Muscle layer of duodenum (tissue), 2 donors: ENCODE data around the gene CST9L.
"Not testable (repeated sequence)": the region's sequence is repeated elsewhere in the genome, so short reads cannot be mapped to it uniquely, and the experiment has no call there.

Experiments
- H3K27ac ChIP-seq: one replicate; pipeline ENCODE4 v1.7.0; 2013; ENCODE audit warnings: mild to moderate bottlenecking, low read length
- H3K27me3 ChIP-seq: one replicate; pipeline ENCODE4 v1.7.0; 2013; ENCODE audit warnings: low read depth, mild to moderate bottlenecking, control low read depth, low read length
- H3K36me3 ChIP-seq, 2 donors: one replicate each; pipeline ENCODE4 v1.7.0; 2013; ENCODE audit warnings: low read length in 2 of 2, control low read depth in 1 of 2, mild to moderate bottlenecking in 1 of 2; ENCODE audit not compliant: insufficient read depth in 2 of 2, control insufficient read depth in 1 of 2
- H3K4me1 ChIP-seq, 2 donors: one replicate each; pipeline ENCODE4 v1.7.0; 2013; ENCODE audit warnings: low read length in 2 of 2, mild to moderate bottlenecking in 2 of 2, control low read depth in 1 of 2, moderate library complexity in 1 of 2; ENCODE audit not compliant: insufficient read depth in 2 of 2, control insufficient read depth in 1 of 2
- H3K4me3 ChIP-seq, 2 donors: one replicate each; pipeline ENCODE4 v1.7.0; 2013; ENCODE audit warnings: low read length in 2 of 2, low read depth in 1 of 2, mild to moderate bottlenecking in 1 of 2
- H3K9me3 ChIP-seq, 2 donors: one replicate each; pipeline ENCODE4 v1.7.0; 2013; ENCODE audit warnings: low read length in 2 of 2, control low read depth in 1 of 2, mild to moderate bottlenecking in 1 of 2; ENCODE audit not compliant: control insufficient read depth in 1 of 2
- donor health status: healthy.

The CST9L gene

DNA sequence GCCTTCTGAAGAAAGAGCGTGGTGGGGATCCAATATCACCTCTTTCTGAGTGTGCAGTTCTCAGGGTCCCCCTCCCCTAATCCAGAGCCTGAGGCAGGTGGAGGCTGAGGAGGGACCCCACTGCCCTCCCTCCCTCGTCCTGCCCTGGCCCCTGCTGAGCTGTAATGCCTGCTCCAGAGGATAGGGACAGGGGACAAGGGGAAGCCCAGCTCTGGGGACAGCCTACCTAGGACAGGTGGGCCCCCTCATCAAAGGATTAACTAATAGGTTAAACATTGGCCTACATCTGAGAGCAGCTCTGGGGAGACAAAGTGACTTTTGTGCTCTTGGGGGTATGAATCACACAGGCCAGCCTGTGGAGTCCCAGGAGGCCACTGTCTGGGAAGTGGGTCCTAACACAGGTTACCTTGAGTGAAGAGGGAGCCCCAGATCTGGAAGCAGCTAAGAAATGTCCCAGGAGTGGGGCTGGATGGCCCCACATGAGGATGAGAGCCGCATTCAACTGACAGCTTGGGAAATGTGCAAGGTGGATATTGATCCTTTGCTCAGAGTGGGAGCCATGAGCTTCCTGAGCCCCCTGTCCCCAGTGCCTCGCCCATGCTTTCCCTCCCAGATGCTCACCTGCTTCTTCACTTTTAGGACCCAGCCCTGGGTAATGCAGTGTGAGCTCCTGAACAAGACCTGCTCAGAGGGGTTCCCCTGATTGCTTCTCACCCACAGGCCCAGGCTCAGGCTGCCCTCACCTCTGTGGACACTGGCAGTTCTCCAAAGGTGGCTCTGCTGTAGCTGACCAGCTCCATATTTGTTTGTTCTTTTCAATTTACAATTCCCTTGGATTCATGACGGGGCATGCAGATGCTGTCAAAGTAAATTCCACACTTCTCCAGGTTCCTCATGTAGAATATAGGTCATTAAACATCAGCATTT lies 17.8 kb upstream of the CST9L start:
- Histone ChIP-seq H3K9me3 (no peaks in the 10 kb centered on the region), H3K36me3 (no peaks in the 10 kb centered on the region), H3K4me3 (no peak overlapping the region), H3K27ac (no peak overlapping the region), H3K4me1 (no peaks in the 10 kb centered on the region), H3K27me3 (no peaks in the 10 kb centered on the region)

DNA sequence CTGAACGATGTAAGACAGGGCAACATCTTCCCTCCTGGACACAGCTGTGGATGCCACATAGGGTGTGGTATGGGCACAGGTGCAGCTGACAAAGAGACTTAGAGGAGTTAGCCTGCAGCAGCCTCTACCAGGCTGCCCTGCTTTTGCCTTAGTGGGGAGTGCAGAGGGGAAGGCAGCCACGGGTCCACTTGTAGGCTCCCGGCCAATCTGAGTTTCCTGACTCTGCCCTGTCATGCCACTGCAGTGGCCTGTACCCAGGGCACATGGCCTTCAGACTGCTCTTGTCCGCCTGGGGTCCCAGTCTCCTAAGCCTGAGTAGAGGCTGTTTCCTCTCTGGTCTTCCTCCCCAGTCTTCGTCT lies 17.1 kb upstream of the CST9L start:
- H3K27me3 ChIP-seq: no peaks in the 10 kb centered on the region
- no peak overlapping the region for H3K27ac ChIP-seq
- no peak overlapping the region for H3K4me3 ChIP-seq
- no peaks in the 10 kb centered on the region for H3K9me3 ChIP-seq
- H3K36me3 ChIP-seq: no peaks in the 10 kb centered on the region
- no peaks in the 10 kb centered on the region for H3K4me1 ChIP-seq

DNA sequence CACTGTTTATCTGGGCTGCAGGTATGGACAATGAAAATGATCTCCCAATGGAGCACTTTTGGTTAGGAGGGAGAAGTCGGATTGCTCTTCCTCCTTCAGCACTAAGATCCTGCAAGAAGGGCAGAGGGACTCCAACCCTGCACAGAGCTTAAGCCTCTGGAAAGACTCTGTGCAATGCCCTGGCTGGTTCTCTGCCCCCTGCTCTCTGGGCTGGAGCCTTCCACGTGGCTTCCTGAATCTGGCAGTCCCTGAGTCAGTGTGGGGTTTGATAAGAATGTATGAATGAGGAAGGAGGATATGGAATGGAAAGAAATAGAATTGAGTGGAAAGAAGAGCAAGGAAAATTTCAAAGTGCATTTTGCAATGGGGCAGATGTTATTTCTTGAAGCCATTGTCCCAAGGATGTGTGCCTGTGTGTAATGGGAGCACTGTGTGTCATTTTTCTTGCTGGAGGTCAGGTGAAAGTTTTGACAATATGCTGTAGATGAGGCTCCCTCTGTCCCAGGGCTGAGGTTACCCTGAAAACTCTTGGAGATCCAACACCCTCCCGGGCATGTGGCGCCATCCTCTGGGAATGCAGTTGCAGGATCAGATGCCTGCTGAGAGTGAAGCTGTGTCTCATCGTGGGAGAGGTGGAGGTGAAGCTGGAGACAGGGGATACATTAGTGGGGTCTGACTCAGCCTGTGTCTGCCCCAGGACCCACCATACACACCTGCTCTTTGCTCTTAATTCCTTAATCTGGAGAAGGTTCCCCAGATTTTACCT lies 16.3 kb upstream of the CST9L start:
- H3K9me3 ChIP-seq: no peaks in the 10 kb centered on the region
- H3K27ac ChIP-seq: no peak overlapping the region
- H3K27me3 ChIP-seq: no peaks in the 10 kb centered on the region
- no peak overlapping the region for H3K4me3 ChIP-seq
- no peaks in the 10 kb centered on the region for H3K4me1 ChIP-seq
- H3K36me3 ChIP-seq: no peaks in the 10 kb centered on the region

DNA sequence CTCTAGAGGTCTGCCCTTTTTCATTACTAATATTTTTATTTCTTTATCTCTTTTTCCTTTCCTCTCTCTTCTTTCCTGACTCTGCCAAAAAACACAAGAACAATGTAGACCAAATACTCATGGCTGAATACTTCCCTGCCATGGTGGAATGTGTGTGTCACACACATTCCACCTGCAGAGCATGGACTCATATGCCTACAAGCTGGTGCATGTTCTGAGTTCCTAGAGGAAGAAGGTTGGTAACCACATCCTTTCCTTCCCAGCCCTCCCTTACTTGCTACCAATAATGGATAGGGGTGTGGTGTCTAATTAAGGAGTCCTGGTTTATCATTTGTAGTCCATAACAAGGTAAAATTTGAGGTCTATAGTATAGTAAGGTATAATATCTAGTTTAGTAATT lies 15.2 kb upstream of the CST9L start:
- Histone ChIP-seq H3K36me3 (no peaks in the 10 kb centered on the region), H3K4me3 (no peak overlapping the region), H3K27ac (no peak overlapping the region), H3K9me3 (no peaks in the 10 kb centered on the region), H3K4me1 (no peaks in the 10 kb centered on the region), H3K27me3 (no peaks in the 10 kb centered on the region)

DNA sequence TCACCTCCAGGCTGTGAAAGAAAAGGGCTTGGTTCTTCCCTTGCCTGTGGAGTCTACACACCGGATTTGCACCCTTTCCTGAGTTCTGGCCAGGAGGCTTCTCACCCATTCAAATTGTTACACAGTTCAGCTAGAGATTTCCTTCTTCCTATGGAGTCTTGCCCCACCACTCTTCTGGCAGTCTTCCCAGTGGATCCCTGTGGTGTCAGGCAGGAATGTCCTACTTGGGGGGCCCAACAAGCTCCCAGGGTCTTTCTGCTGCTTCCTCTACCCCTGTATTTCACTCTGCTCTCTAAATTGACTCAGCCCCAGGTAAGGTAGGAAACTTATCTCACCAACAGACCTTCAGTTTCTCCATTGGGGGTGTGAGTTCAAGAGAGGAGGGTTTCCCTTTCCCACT lies 14.0 kb upstream of the CST9L start:
- Histone ChIP-seq H3K36me3 (no peaks in the 10 kb centered on the region), H3K4me1 (no peaks in the 10 kb centered on the region), H3K9me3 (no peaks in the 10 kb centered on the region), H3K27me3 (no peaks in the 10 kb centered on the region), H3K27ac (no peak overlapping the region), H3K4me3 (no peak overlapping the region)

DNA sequence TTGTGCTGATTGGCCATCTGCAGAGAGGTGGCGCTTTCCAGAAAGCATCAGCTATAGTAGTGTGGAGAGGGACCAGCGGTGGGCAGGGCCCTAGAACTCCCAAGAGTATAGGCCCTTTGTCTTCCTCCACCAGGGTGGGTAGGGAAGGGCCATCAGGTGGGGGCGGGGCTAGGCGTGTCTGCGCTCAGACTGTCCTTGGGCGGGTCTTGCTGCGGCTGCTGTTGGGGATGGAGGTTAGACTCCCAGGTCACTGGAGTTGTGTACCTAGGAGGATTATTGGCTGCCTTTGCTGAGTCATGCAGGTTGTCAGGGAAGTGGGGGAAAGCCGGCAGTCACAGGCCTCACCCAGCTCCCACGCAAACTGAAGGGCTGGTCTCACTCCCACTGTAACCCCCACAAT lies 13.5 kb upstream of the CST9L start:
- not testable (repeated sequence) for H3K27ac ChIP-seq

DNA sequence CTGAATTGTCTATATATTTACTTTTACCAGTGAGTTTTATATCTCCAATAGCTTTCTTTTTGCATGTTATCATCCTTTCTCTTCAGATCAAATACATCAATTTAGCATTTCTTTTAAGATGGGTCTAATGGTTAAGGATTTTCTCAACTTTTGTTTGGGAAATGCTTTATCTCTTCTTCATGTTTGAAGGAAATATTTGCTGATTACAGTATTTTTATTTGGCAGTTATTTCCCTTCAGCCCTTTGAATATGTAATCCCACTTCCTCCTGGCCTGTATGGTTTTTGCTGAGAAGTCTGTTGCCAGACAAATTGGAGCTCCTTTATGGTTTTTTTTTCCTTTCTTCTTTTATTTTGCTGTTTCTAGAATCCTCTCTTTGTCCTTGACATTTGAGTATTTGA lies 6.7 kb upstream of the CST9L start:
- Histone ChIP-seq H3K36me3 (no peaks in the 10 kb centered on the region), H3K4me1 (no peaks in the 10 kb centered on the region), H3K9me3 (no peaks in the 10 kb centered on the region), H3K4me3 (no peak overlapping the region), H3K27me3 (no peaks in the 10 kb centered on the region), H3K27ac (no peak overlapping the region)

More for the DNA sequence above, 13.5 kb upstream of the CST9L start:
- H3K4me3 ChIP-seq, H3K4me1 ChIP-seq, H3K36me3 ChIP-seq, H3K27me3 ChIP-seq, H3K9me3 ChIP-seq: not testable (repeated sequence)

DNA sequence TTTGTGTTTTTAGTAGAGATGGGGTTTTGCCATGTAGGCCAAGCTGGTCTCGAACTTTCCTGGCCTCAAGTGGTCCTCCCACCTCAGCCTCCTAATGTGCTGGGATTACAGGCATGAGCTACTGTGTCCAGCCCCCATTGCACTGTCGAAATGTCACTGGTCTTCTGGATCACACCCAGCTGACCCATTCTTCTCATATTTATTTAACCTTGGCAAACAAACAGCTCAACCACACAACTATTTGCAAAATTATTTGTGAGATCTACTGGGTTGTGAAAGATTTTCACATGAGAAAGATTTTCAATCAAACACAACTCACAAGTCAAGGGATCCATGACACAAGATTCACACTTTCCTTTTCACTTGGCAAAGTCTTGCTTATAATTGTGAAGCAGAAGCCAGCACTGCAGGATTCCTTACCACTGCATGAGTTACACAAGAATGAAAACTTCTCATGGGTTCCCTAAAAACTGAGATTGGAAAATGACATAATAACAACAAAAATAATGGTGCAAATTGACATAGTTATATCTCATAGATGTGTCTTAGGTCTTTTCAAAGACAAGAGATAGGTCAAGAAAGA lies 2.0 kb upstream of the CST9L start:
- Histone ChIP-seq H3K4me1 (no peaks in the 10 kb centered on the region), H3K27me3 (no peaks in the 10 kb centered on the region), H3K27ac (no peak overlapping the region), H3K36me3 (no peaks in the 10 kb centered on the region), H3K4me3 (no peak overlapping the region), H3K9me3 (no peaks in the 10 kb centered on the region)

DNA sequence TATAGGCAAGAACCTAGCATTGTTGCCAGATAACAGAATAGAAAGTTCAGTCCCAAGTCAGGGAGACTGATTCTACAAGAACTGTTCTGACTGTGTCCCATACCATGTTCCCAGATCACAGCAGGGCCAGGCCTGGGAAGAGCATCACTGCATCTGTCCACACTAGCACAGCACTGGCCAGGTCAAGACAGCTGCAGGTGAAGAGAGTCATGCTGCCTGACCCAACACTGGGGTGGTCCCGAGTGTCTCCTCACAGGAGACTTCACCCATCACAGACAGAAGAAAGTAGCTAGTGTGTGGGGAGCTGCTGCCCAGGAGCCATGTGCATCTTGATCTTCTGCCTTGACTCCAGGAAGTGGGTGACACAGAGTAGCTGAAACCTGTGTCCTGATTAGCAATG lies 1.3 kb upstream of the CST9L start:
- Histone ChIP-seq H3K27ac (no peak overlapping the region), H3K36me3 (no peaks in the 10 kb centered on the region), H3K27me3 (no peaks in the 10 kb centered on the region), H3K4me3 (no peak overlapping the region), H3K9me3 (no peaks in the 10 kb centered on the region), H3K4me1 (no peaks in the 10 kb centered on the region)

DNA sequence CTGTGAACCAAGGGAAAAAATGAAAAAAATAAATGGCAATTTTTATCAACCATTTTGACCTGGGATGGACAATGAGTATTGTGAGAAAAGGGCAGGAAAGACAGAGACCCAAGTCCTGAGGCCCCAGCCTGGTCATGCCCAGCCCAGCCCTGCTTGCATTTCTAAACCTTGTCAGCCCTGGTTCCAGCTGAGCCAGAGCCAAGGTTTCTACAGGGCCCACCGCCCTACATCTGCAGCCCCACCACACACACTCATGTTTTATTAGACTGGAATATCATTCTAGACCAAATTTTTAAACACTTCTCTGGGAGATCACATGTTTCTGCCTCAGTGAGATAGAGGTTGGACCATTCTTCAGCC lies 667 bp upstream of the CST9L start:
- Histone ChIP-seq H3K4me3 (no peak overlapping the region), H3K4me1 (no peaks in the 10 kb centered on the region), H3K27me3 (no peaks in the 10 kb centered on the region), H3K9me3 (no peaks in the 10 kb centered on the region), H3K36me3 (no peaks in the 10 kb centered on the region), H3K27ac (no peak overlapping the region)

DNA sequence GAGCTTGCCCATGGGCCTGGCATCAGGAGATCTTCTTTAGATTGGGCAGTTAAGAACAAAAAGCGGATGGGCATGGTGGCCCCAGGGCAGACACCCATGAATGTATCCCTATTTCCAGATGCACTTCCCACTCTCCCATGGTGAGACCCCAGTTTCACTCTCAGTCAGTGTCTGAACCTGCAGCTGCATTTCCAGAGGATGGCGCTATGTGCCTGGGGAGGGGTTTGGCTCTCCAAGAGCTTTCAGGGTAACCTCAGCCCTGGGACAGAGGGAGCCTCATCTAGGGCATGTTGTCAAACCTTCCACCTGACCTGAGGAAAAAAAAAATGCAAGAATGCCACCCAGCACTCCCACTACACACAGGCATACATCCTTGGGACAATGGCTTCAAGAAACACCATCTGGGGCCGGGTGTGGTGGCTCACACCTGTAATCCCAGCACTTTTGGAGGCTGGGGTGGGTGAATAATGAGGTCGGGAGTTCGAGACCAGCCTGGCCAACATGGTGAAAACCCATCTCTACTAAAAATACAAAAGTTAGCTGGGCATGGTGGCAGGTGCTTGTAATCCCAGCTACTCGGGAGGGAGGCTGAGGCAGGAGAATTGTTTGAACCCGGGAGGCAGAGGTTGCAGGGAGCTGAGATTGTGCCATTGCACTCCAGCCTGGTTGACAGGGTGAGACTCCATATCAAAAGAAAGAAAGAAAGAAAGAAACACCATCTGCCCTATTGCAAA lies 1.9 kb downstream of the CST9L start:
- Histone ChIP-seq H3K4me1 (no peaks in the 10 kb centered on the region), H3K4me3 (no peak overlapping the region), H3K27me3 (no peaks in the 10 kb centered on the region), H3K9me3 (peaks cover 8 to 14% of the 10 kb centered on the region in 2 donors), H3K27ac (no peak overlapping the region), H3K36me3 (no peaks in the 10 kb centered on the region)
